ENCODE results near the gene ANKRD55.

The ANKRD55 gene

DNA sequence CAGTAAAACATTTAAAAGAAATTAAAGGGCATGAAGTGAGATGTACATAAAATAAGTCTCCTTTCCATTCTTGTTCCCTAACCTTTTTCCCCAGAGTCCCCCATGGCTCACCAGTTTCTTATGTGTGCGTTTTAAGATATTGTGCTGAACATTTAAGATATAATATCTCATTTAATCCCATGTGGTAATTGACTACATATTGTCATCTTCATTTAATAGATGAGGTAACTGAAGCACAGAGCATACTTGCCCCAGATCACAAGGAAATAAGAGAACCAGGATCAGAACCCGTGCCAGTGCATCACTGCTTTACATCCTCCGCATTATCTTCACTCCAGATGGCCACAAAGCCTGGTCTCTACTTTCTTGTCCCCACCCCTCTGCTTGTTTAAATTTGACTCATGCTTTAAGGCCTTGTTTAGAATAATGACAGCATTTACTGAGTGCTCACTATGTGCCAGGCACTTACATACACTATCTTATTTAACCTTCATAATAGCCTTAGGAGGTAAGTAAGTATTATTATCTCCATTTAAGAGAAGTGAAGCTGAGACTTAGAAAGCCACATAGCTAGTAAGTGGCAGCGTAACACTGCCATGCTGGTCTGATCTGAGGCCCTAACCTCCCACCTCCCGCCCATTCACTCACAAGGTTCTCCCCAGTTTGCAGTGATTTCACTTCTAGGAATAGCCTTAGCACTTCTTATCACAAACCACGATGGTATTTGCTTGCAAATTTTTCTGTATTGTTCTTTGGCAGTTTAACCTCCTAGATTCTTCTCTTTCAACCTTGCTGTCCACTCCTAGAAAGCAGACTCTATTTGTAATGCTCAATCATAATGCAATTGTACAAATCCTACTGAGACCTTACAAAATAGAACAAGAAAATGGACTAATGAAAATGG, 160.0 kb downstream of the ANKRD55 start:
- no peak for DNase-seq

GRCh38 chr5:56071470-56071869, 161.7 kb downstream of the ANKRD55 start:
- no peak for DNase-seq

DNA sequence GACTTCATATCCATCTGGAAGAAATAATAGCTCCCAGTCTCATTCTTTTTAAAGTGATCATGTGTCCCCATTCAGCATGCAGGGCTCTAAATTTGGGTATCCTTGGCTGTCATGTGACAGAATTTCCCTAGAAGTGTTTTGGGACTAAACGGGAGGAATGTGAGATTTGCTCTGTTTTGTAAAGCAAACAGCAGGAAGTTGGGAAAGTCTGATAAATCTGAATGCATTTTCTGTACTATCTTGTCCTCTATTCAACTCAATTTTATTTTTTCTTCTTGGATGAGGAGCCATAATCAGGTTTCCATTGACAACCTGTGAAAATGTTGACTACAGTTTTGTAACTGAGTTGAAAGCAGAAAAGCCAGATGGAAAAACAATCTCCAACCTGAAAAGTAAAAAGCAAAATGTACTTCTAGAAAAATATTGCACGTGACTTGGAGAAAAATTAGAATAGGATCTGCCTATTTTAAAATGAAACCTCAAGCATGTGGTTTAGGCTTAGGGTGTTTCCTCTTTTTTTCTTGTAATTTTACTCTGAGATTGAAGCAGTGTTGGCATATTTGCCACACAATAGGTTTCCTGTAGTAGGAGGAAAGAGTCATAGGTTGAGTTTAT, 162.2 kb downstream of the ANKRD55 start:
- no peak for DNase-seq

GRCh38 chr5:56069652-56070226, 163.4 kb downstream of the ANKRD55 start:
- no peak for DNase-seq

- DNase-seq, result no peak
These were observed 166.1 kb downstream of the ANKRD55 start for GRCh38 chr5:56066931-56067450.

DNA sequence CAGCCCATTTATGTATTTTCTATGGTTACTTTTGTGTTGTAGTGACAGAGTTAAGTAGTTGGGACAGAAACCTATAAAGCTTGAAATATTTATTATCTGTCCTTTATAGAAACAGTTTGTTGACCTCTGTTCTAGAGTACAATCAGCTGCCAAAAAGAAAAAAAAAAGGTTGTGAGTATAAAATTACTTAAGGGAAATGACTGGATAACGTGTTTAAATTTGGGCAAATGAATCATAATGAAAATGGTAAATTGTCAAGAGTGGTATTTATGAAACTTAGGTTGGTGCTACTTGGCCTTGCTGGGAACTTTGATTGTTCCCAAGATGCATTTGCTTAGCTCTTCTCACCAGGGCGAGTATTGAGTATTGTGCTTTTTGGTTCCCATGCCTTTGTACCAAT, 168.1 kb downstream of the ANKRD55 start:
- DNase-seq, result no peak

GRCh38 chr5:56060276-56061110, 172.6 kb downstream of the ANKRD55 start:
- no peak for DNase-seq

GRCh38 chr5:56059854-56060253, 173.3 kb downstream of the ANKRD55 start:
- no peak for DNase-seq

DNA sequence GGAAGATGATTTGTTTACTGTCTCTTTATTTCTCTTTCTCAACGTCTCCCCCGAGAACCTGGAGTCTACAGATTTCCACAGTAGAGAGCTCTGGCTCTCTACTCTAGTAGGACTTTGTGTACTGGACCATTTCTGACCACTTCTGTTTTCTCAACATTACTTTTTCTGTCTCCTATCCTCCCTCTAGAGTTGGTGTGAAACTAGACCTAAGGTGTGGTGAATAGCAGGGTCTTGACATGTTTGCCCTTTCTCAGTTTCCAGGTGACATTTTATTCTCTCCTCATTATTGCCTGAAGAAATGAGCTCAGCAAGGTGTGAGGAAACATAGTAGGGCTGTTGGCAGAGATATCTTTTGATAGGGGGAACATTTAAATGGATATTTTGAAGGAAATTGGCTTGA, 176.3 kb downstream of the ANKRD55 start:
- DNase-seq, result no peak

DNA sequence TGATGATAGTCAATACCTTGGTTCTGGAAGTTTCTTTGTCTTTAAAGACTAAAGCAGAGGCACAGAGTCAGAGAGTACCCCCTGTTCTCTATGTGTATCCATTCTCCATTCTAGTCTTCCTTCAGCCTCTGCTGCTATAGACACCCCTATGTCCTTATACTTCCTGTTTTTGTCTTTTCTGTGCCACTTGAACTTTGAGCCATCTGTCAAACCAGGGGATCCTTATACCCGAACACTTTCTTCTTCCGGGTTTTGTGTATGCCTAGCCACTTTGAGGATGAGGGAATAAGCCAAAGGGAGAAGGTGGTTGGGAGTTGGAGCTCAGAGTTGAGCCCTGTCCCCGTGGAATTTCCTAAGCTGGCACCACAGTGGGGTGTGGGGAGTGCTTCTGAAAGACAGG, 177.3 kb downstream of the ANKRD55 start:
- DNase-seq, result no peak

- DNase-seq, result no peak
These were observed 177.8 kb downstream of the ANKRD55 start for GRCh38 chr5:56055287-56055686.

DNA sequence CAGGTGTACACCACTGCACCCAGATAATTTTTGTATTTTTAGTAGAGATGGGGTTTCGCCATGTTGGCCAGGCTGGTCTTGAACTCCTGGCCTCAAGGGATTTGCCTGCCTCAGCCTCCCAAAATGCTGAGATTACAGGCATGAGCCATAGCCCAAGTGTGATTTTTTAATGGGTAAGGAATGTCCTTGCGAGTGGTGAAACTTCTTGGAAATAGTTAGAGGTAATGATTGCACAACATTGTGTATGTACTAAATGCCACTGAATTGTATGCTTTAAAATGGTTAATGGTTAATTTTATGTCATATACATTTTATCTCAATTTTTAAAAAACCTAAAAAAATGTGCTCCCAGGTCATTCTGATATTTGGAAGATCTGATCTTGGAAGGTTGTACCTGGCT, 178.5 kb downstream of the ANKRD55 start:
- no peak for DNase-seq

GRCh38 chr5:56053363-56053762, 179.8 kb downstream of the ANKRD55 start:
- no peak for DNase-seq

DNA sequence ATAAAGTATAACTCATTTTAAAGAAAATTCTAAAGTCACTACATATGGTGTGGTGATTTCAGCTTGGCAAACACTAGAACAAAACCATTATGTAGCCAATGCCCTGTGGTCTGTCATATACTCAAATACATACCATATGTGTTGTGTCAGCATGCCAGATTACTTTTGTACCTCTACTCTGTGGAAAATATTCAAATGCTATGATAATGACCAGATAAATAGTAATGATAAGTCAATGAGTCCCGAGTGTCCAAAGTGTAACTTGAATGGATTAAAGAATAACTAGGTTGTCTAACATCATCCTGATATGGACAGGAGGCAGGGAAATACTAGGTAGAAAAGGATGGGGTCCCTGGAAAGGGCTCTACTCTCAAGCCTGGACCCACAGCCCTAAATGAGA, 180.4 kb downstream of the ANKRD55 start:
- DNase-seq, result no peak

- DNase-seq, result no peak
These were observed 182.4 kb downstream of the ANKRD55 start for GRCh38 chr5:56050551-56051255.
